ENCODE results near the gene CYSRT1.

Gene CYSRT1

DNA sequence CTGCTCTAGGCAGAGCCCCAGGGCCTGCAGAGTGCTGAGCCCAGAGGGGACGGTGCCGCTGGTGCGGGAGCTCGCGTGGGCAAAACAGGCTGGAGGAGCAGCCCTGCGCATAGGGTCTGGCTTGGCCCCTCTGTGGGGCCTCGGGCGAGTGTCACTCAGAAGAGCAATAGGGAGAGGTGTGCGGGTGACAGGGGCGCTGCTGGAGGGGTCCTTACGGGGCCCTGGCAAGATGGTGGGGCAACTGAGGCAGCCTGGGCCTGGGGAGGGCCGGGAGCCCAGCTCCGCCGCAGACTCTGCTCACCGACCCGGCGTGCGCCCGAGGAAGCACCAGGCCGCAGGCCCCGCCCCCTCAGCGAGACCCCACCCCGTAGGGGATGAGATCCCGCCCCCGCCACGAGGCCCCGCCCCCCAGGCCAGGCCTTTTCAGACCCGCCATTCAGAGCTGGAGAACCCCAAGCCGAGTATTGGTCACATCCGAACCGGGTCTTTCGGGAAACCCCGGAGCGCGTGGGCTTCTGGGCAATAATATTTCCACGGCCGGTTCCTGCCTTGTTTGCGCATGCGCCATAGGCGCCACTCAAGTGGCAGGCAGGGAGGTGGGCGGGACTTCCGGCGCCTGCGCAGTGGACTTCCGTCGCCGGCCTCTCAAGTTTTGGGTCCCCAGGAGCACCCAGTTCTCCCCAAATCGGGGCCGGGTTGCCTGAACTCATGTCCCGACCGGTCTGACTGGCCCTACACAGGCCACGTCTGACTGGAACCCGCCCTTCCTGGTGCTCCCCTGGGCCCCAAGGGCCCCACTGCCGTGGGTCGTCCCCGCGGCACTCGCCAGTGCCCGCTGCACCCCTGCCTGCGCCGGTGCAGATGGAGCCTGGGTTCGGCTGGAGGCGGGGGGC, 1.6 kb upstream of the CYSRT1 start:
- peaks cover 0 to 12% (median 4%) of the 10 kb centered on the region in 11 experiments; a peak in 6 of 22 replicates for H3K36me3 ChIP-seq
- TF ChIP-seq Cebpa-rat (IDR thresholded peaks at IDR 0.05), result no peak
- H3K4me3 ChIP-seq, result peak overlapping the region; percentile 70 to 87 (median 76)
- no peaks in the 10 kb centered on the region for H3K27me3 ChIP-seq
- H3K9me3 ChIP-seq (replicated peaks in 1 of 11), result no peaks in the 10 kb centered on the region
- peak overlapping the region; percentile 73 to 91 (median 87) for H3K27ac ChIP-seq
- peaks cover 0 to 18% (median 4%) of the 10 kb centered on the region in 11 experiments; a peak in 6 of 22 replicates for H4K20me1 ChIP-seq
- H3K4me1 ChIP-seq, result peaks cover 30 to 73% (median 49%) of the 10 kb centered on the region in 10 experiments
- peak overlapping the region; percentile 99 to 100 (median 100) for H3K4me2 ChIP-seq
- H3K9ac ChIP-seq, result peak overlapping the region; percentile 85 to 94 (median 91)

GRCh38 chr9:137225699-137226331, 841 bp downstream of the CYSRT1 start:
- H3K27me3 ChIP-seq, result no peaks in the 10 kb centered on the region
- H3K4me2 ChIP-seq, result peak overlapping the region in 8 of 11 experiments; percentile 93 to 98 (median 96); a peak in 11 of 22 replicates
- H3K9ac ChIP-seq, result peak overlapping the region in 5 of 11 experiments; percentile 13 to 89 (median 44); a peak in 7 of 22 replicates
- peaks cover 41 to 75% (median 68%) of the 10 kb centered on the region in 10 experiments for H3K4me1 ChIP-seq
- no peaks in the 10 kb centered on the region for H3K36me3 ChIP-seq
- no peaks in the 10 kb centered on the region for H3K9me3 ChIP-seq (replicated peaks in 1 of 11)
- no peaks in the 10 kb centered on the region; a peak in 1 of 22 replicates for H4K20me1 ChIP-seq
- no peak for TF ChIP-seq Cebpa-rat (IDR thresholded peaks at IDR 0.05)
- peak overlapping the region in 1 of 11 experiments; percentile 91; a peak in 1 of 22 replicates for H3K27ac ChIP-seq
- H3K4me3 ChIP-seq, result no peak overlapping the region

- Histone ChIP-seq H4K20me1 (no peaks in the 10 kb centered on the region; a peak in 1 of 22 replicates), H3K36me3 (no peaks in the 10 kb centered on the region), H3K27me3 (no peaks in the 10 kb centered on the region), H3K9ac (peak overlapping the region in 5 of 11 experiments; percentile 27 to 89 (median 32); a peak in 7 of 22 replicates), H3K4me2 (peak overlapping the region in 1 of 11 experiments; percentile 35; a peak in 6 of 22 replicates), H3K27ac (peak overlapping the region in 1 of 11 experiments; percentile 9; a peak in 1 of 22 replicates), H3K4me3 (no peak overlapping the region), H3K9me3 (replicated peaks in 1 of 11) (no peaks in the 10 kb centered on the region), H3K4me1 (peaks cover 39 to 78% (median 68%) of the 10 kb centered on the region in 10 experiments)
- TF ChIP-seq Cebpa-rat (IDR thresholded peaks at IDR 0.05), result no peak
Observed at GRCh38 chr9:137226338-137227053, 1.5 kb downstream of the CYSRT1 start.

- TF ChIP-seq Cebpa-rat (IDR thresholded peaks at IDR 0.05), result no peak
Observed at GRCh38 chr9:137227054-137227852, 2.3 kb downstream of the CYSRT1 start, which contains the start of gene RNF224. RNF224 (plus strand) TSS chr9:137227502; CDS start chr9:137228336, 834 bp downstream.

GRCh38 chr9:137227853-137228505, 3.0 kb downstream of the CYSRT1 start:
- H3K27me3 ChIP-seq, result no peaks in the 10 kb centered on the region
- H3K4me2 ChIP-seq, result peak overlapping the region in 6 of 11 experiments; percentile 66 to 85 (median 76); a peak in 8 of 22 replicates
- H4K20me1 ChIP-seq, result no peaks in the 10 kb centered on the region; a peak in 1 of 22 replicates
- peaks cover 33 to 80% (median 71%) of the 10 kb centered on the region in 10 experiments for H3K4me1 ChIP-seq
- TF ChIP-seq Cebpa-rat (IDR thresholded peaks at IDR 0.05), result no peak
- no peak overlapping the region for H3K4me3 ChIP-seq
- H3K27ac ChIP-seq, result no peak overlapping the region
- H3K36me3 ChIP-seq, result no peaks in the 10 kb centered on the region
- no peaks in the 10 kb centered on the region for H3K9me3 ChIP-seq (replicated peaks in 1 of 11)
- H3K9ac ChIP-seq, result no peak overlapping the region

More at GRCh38 chr9:137227054-137227852, 2.3 kb downstream of the CYSRT1 start, which contains the start of gene RNF224:
- no peak within 1 kb of the TSS for H3K4me3 ChIP-seq
- H3K9me3 ChIP-seq (replicated peaks in 1 of 11), result no peaks in the 10 kb centered on the region
- H3K27me3 ChIP-seq, result no peaks in the 10 kb centered on the region
- peaks cover 38 to 82% (median 74%) of the 10 kb centered on the region in 10 experiments for H3K4me1 ChIP-seq
- peak within 1 kb of the TSS in 1 of 11 experiments; percentile 9; a peak in 1 of 22 replicates for H3K27ac ChIP-seq
- H3K9ac ChIP-seq, result peak within 1 kb of the TSS in 4 of 11 experiments; percentile 27 to 89 (median 42); a peak in 7 of 22 replicates
- H3K36me3 ChIP-seq, result no peaks in the 10 kb centered on the region
- H3K4me2 ChIP-seq, result peak within 1 kb of the TSS in 10 of 11 experiments; percentile 11 to 85 (median 66); a peak in 15 of 22 replicates
- H4K20me1 ChIP-seq, result no peaks in the 10 kb centered on the region; a peak in 1 of 22 replicates

- Histone ChIP-seq H3K4me2 (peak overlapping the region in 10 of 11 experiments; percentile 29 to 85 (median 70); a peak in 18 of 22 replicates), H3K4me3 (no peak overlapping the region), H3K9me3 (replicated peaks in 1 of 11) (no peaks in the 10 kb centered on the region), H3K36me3 (no peaks in the 10 kb centered on the region), H3K9ac (peak overlapping the region in 4 of 11 experiments; percentile 11 to 55 (median 42); a peak in 5 of 22 replicates), H3K27ac (no peak overlapping the region), H3K27me3 (no peaks in the 10 kb centered on the region), H4K20me1 (no peaks in the 10 kb centered on the region; a peak in 1 of 22 replicates), H3K4me1 (peaks cover 31 to 78% (median 69%) of the 10 kb centered on the region in 10 experiments)
- TF ChIP-seq Cebpa-rat (IDR thresholded peaks at IDR 0.05), result no peak
Observed at GRCh38 chr9:137228506-137228967, 3.6 kb downstream of the CYSRT1 start.

Data from BLaER1 treated with 17β-estradiol and CSF1 and Interleukin-3, amounts not matched to agents 10 nM and 100 nM (cell line).